ENCODE results near the gene PBX1. TPM values are rescaled to one million over a fixed set of nuclear protein-coding genes. Genes with fewer than 3 reads are reported as not detected.

PBX1 gene
- total and polyA plus RNA-seq, 4 donors: 2.2 to 17.3 (median 5.1) TPM

DNA sequence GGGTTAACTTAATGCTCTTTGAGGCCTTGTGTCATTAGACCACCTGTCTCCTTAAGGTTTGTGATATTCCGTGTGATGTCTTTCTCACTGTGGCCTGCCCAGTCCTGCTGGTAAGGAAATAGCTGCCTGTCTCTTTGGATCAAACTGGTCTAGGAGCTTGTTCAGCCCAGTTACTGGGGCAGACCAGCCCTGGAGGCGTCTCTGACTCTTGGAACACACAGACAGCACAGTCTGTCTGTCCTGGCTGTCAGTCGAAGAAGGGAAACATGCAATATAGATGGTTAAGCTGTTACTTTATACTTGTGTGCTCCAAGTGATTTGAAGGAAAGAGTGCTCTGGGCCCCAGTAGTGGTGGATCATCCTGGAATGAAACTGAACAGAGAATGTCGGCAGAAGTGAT, 20.4 kb downstream of the PBX1 start:
- no peaks in the 10 kb centered on the region for H3K9me3 ChIP-seq (ENCODE audit: control insufficient read depth in 4 of 4, low read length in 3 of 4)
- WGBS: 85% methylated on average over 4 of the region's 4 CpGs
- no peak overlapping the region for H3K9ac ChIP-seq (ENCODE audit: low read depth in 1 of 2, low read length in 2 of 2)
- peaks cover 0 to 2% (median 0%) of the 10 kb centered on the region in 4 donors for H3K4me1 ChIP-seq (ENCODE audit: control insufficient read depth in 4 of 4, insufficient read depth in 4 of 4, low read length in 3 of 4)
- H3K4me3 ChIP-seq (ENCODE audit: low read depth in 1 of 3, low read length in 3 of 3): no peak overlapping the region
- H3K27me3 ChIP-seq (ENCODE audit: control insufficient read depth in 4 of 4, insufficient read depth in 4 of 4, low read length in 3 of 4): no peaks in the 10 kb centered on the region
- TF ChIP-seq RXRA (IDR thresholded peaks at IDR 0.05) (no peak), ATF3 (IDR thresholded peaks at IDR 0.05) (no peak), SP1 (IDR thresholded peaks at IDR 0.05) (no peak), HNF4G (IDR thresholded peaks at IDR 0.05) (no peak), EGR1 (IDR thresholded peaks at IDR 0.05; ENCODE audit: low read depth in 2 of 2) (no peak)
- no peak for DNase-seq (ENCODE audit: low spot score)
- no peaks in the 10 kb centered on the region for H3K36me3 ChIP-seq (ENCODE audit: control insufficient read depth in 4 of 4, insufficient read depth in 3 of 4, low read depth in 1 of 4, low read length in 3 of 4)
- no peak overlapping the region for H3K27ac ChIP-seq (ENCODE audit: low read depth in 1 of 2, low read length in 2 of 2)

DNA sequence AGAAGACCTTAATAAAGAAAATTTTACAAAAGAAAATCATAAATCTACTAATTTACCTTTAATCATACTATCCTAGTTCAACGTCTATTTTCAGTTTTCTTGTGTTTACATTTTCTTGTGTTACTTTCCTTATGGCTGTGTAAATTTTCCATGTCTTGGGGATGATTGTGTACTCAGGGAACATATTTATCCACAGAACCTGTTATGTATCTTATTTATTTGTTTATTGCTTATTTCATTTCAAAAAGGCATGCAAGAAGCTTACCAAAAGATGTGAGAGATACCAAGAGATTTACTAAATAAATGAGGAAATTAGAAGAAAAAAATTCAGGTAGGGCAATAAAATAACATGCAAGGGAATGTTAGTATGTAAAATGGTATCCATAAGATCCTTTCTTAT, 22.8 kb downstream of the PBX1 start:
- Histone ChIP-seq H3K9ac (ENCODE audit: low read depth in 1 of 2, low read length in 2 of 2) (no peak overlapping the region), H3K36me3 (ENCODE audit: control insufficient read depth in 4 of 4, insufficient read depth in 3 of 4, low read depth in 1 of 4, low read length in 3 of 4) (no peaks in the 10 kb centered on the region), H3K27ac (ENCODE audit: low read depth in 1 of 2, low read length in 2 of 2) (no peak overlapping the region), H3K27me3 (ENCODE audit: control insufficient read depth in 4 of 4, insufficient read depth in 4 of 4, low read length in 3 of 4) (no peaks in the 10 kb centered on the region), H3K9me3 (ENCODE audit: control insufficient read depth in 4 of 4, low read length in 3 of 4) (no peaks in the 10 kb centered on the region), H3K4me3 (ENCODE audit: low read depth in 1 of 3, low read length in 3 of 3) (no peak overlapping the region), H3K4me1 (ENCODE audit: control insufficient read depth in 4 of 4, insufficient read depth in 4 of 4, low read length in 3 of 4) (peaks cover 0 to 2% (median 0%) of the 10 kb centered on the region in 4 donors)
- WGBS: 81% methylated on average over 1 of the region's 1 CpG
- TF ChIP-seq GABPA (IDR thresholded peaks at IDR 0.05 in 1 of 2, conservative IDR thresholded peaks at IDR 0.05 in 1 of 2) (no peak), MAX (IDR thresholded peaks at IDR 0.05) (no peak), ATF3 (IDR thresholded peaks at IDR 0.05) (no peak), YY1 (IDR thresholded peaks at IDR 0.05) (no peak)
- DNase-seq (ENCODE audit: low spot score): no peak

DNA sequence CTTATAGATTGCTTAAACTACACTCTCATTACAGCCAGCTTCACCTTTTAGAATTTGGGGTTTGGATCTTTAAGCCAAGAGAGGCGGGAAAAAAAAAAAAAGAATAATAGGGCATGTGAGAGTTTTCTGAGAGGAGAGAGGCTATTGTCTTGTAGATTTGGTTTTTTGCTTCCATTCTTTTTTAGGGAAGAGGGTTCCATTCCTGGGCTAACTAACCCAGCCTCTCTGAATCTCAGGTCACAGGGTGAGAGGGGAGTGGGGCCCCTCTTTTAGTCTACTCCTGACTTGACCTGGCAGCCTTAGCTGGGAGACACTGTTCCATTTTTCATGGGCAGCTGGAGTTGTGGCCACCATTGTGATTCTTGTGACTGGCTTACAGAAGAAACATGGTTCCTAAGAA, 24.2 kb downstream of the PBX1 start:
- no peak for DNase-seq (ENCODE audit: low spot score)
- Histone ChIP-seq H3K27ac (ENCODE audit: low read depth in 1 of 2, low read length in 2 of 2) (no peak overlapping the region), H3K36me3 (ENCODE audit: control insufficient read depth in 4 of 4, insufficient read depth in 3 of 4, low read depth in 1 of 4, low read length in 3 of 4) (no peaks in the 10 kb centered on the region), H3K4me1 (ENCODE audit: control insufficient read depth in 4 of 4, insufficient read depth in 4 of 4, low read length in 3 of 4) (peaks cover 0 to 3% (median 2%) of the 10 kb centered on the region in 4 donors), H3K27me3 (ENCODE audit: control insufficient read depth in 4 of 4, insufficient read depth in 4 of 4, low read length in 3 of 4) (no peaks in the 10 kb centered on the region), H3K9ac (ENCODE audit: low read depth in 1 of 2, low read length in 2 of 2) (no peak overlapping the region), H3K9me3 (ENCODE audit: control insufficient read depth in 4 of 4, low read length in 3 of 4) (no peaks in the 10 kb centered on the region), H3K4me3 (ENCODE audit: low read depth in 1 of 3, low read length in 3 of 3) (no peak overlapping the region)
- TF ChIP-seq HNF4G (IDR thresholded peaks at IDR 0.05): no peak
- no peak for TF ChIP-seq MAX (IDR thresholded peaks at IDR 0.05)
- TF ChIP-seq EGR1 (IDR thresholded peaks at IDR 0.05; ENCODE audit: low read depth in 2 of 2): no peak
- 83% methylated on average over 1 of the region's 1 CpG for WGBS

GRCh38 chr1:164583835-164584539, 25.0 kb downstream of the PBX1 start:
- Histone ChIP-seq H3K4me1 (ENCODE audit: control insufficient read depth in 4 of 4, insufficient read depth in 4 of 4, low read length in 3 of 4) (peaks cover under 1 to 9% (median 3%) of the 10 kb centered on the region in 4 donors), H3K4me3 (ENCODE audit: low read depth in 1 of 3, low read length in 3 of 3) (no peak overlapping the region), H3K9me3 (ENCODE audit: control insufficient read depth in 4 of 4, low read length in 3 of 4) (no peaks in the 10 kb centered on the region), H3K27ac (ENCODE audit: low read depth in 1 of 2, low read length in 2 of 2) (no peak overlapping the region), H3K27me3 (ENCODE audit: control insufficient read depth in 4 of 4, insufficient read depth in 4 of 4, low read length in 3 of 4) (no peaks in the 10 kb centered on the region), H3K36me3 (ENCODE audit: control insufficient read depth in 4 of 4, insufficient read depth in 3 of 4, low read depth in 1 of 4, low read length in 3 of 4) (no peaks in the 10 kb centered on the region), H3K9ac (ENCODE audit: low read depth in 1 of 2, low read length in 2 of 2) (no peak overlapping the region)
- 94% methylated on average over 5 of the region's 5 CpGs for WGBS
- no peak for DNase-seq (ENCODE audit: low spot score)
- TF ChIP-seq REST (IDR thresholded peaks at IDR 0.05): no peak
- no peak for TF ChIP-seq ZBTB33 (IDR thresholded peaks at IDR 0.05)
- no peak for TF ChIP-seq FOXA2 (IDR thresholded peaks at IDR 0.05)
- no peak for TF ChIP-seq SP1 (IDR thresholded peaks at IDR 0.05)
- TF ChIP-seq JUND (IDR thresholded peaks at IDR 0.05): no peak
- no peak for TF ChIP-seq YY1 (IDR thresholded peaks at IDR 0.05)
- no peak for TF ChIP-seq RXRA (IDR thresholded peaks at IDR 0.05)
- TF ChIP-seq GABPA (IDR thresholded peaks at IDR 0.05 in 1 of 2, conservative IDR thresholded peaks at IDR 0.05 in 1 of 2): no peak
- no peak for TF ChIP-seq NR2F2 (IDR thresholded peaks at IDR 0.05)
- TF ChIP-seq MAX (IDR thresholded peaks at IDR 0.05): no peak
- TF ChIP-seq ATF3 (IDR thresholded peaks at IDR 0.05): no peak
- TF ChIP-seq HNF4G (IDR thresholded peaks at IDR 0.05): no peak
- no peak for TF ChIP-seq FOXA1 (IDR thresholded peaks at IDR 0.05)
